Measurements from ENCODE around the gene PIGC. TPM values are rescaled to one million over a fixed set of nuclear protein-coding genes. Genes with fewer than 3 reads are reported as not detected.

PIGC gene
- total and polyA plus RNA-seq, 7 donors, result 15.3 to 37.4 (median 22.3) TPM

DNA sequence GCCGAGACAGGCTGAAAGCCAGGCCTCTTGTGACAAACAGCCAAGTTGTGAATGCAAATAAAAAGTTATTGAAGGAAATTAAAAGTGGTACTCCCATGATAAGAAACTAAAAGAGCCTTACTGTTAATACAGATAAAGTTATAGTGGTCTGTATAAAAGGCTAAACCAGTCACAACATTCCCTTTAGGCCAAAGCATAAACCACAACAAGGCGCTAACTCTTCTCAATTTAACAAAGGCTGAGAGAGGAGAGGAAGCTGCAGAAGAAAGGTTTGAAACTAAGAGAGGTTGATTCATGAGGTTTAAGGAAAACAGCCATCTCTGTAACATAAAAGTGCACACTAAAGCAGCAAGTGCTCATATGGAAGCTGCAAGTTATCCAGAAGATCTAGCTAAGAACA lies 12.7 kb downstream of the PIGC start:
- no peaks in the 10 kb centered on the region for H3K27me3 ChIP-seq
- 71 to 73% methylated on average over 2 of the region's 2 CpGs for WGBS, 2 donors
- DNase-seq, result no peak

DNA sequence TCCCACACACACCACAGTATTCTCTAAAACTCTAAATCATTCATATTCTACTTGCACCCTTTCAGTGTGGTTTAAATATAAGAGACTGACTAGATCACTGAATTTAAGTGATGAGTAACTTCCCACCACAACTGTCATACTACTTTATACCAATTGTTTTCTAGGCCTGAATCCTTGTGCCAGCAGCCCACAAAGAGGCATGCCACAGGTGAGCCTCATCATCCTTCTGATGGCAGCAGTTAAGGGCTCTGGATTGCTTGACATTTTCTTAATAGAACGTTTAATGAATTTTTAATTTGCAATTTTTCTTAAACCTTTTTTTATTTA lies 13.8 kb downstream of the PIGC start:
- Histone ChIP-seq H3K4me3 (no peak overlapping the region), H3K36me3 (no peaks in the 10 kb centered on the region), H3K9me3 (no peaks in the 10 kb centered on the region), H3K4me1 (no peaks in the 10 kb centered on the region), H3K27me3 (no peaks in the 10 kb centered on the region), H3K27ac (no peak overlapping the region)
- DNase-seq, result no peak
- intact Hi-C loops (cut with DNase I), result no loop called here
- no peak for TF ChIP-seq EP300 (IDR thresholded peaks at IDR 0.05)
- TF ChIP-seq, protein P1, sequence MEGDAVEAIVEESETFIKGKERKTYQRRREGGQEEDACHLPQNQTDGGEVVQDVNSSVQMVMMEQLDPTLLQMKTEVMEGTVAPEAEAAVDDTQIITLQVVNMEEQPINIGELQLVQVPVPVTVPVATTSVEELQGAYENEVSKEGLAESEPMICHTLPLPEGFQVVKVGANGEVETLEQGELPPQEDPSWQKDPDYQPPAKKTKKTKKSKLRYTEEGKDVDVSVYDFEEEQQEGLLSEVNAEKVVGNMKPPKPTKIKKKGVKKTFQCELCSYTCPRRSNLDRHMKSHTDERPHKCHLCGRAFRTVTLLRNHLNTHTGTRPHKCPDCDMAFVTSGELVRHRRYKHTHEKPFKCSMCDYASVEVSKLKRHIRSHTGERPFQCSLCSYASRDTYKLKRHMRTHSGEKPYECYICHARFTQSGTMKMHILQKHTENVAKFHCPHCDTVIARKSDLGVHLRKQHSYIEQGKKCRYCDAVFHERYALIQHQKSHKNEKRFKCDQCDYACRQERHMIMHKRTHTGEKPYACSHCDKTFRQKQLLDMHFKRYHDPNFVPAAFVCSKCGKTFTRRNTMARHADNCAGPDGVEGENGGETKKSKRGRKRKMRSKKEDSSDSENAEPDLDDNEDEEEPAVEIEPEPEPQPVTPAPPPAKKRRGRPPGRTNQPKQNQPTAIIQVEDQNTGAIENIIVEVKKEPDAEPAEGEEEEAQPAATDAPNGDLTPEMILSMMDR (IDR thresholded peaks at IDR 0.05), result no peak
- WGBS, 2 donors, result 91 to 97% methylated on average over 1 of the region's 1 CpG

More for the DNA sequence above, 12.7 kb downstream of the PIGC start:
- Histone ChIP-seq H3K4me3 (no peak overlapping the region), H3K4me1 (no peaks in the 10 kb centered on the region), H3K9me3 (no peaks in the 10 kb centered on the region), H3K36me3 (no peaks in the 10 kb centered on the region), H3K27ac (no peak overlapping the region)
- intact Hi-C loops (cut with DNase I), result no loop called here
- TF ChIP-seq, protein P1 (IDR thresholded peaks at IDR 0.05), result no peak
- TF ChIP-seq EP300 (IDR thresholded peaks at IDR 0.05) (no peak), POLR2AphosphoS5 (IDR thresholded peaks at IDR 0.05) (no peak), POLR2A (IDR thresholded peaks at IDR 0.05) (no peak)

DNA sequence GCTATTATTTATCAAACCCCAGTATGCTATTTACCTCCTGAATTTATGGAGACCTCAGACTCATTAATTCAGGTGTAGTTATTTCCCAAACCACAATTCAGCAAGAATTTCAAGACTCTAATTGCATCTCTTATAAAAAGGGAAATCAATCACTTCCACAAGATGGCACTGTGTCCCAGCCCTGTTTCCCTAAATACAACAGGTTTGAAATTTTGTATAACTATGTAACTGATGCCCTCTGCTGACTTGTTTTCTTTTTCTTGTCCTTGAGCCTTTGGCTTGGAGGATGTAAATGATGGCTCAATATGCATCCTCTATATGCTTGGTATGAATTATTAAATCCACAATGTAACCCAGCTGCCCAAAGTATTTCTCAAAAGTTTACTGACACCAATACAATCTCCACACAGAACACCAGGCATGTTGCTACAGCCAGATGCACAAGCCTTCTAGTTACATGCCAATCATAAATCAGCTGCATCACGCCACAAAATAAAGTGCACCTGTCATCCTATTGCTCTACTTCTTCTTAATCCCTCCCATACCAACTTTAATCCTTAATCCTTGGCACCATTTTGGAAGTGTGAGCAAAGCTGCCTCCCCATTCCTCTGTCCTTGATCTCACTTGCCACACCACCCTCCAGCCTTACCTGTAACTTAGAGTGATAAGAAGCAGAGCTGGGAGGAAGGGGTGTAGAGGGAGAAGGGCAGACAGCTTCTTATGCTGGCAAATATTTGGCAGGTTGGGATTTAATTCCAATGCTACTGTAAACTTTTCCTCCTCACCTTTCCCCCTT lies 14.3 kb downstream of the PIGC start:
- intact Hi-C loops (cut with DNase I), result loop anchor here (2.0 kb wide), 2 partner anchors 387 to 427 kb away; no protein-coding TSS in a partner anchor
- no peak for DNase-seq
- H3K4me1 ChIP-seq, result no peaks in the 10 kb centered on the region
- H3K27me3 ChIP-seq, result no peaks in the 10 kb centered on the region
- H3K9me3 ChIP-seq, result no peaks in the 10 kb centered on the region
- WGBS, 2 donors, result 58 to 82% methylated on average over 1 of the region's 1 CpG
- no peaks in the 10 kb centered on the region for H3K36me3 ChIP-seq
- TF ChIP-seq EP300 (IDR thresholded peaks at IDR 0.05), result no peak
- TF ChIP-seq, protein P1 (IDR thresholded peaks at IDR 0.05), result peak; percentile 20 to 60 (median 44)
- no peak overlapping the region for H3K27ac ChIP-seq
- H3K4me3 ChIP-seq, result no peak overlapping the region

DNA sequence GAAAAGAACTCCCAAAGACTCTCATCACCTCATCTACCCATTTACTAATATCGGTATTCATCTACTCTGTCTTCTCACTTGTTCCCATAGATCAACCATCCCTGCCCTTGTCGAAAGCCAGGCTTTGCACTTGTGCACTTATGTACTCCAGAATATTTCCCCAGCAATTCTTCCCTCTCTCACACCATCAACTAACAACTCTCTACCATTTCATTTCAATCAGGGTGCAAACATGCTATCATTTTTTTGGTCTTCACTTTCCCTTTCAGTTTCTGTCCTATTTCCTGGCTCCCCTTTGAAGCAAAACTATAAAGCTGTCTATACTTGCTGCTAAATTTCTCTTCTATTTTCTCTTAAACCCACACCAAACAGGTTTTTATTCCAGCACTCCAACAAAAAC lies 16.7 kb downstream of the PIGC start:
- no peak overlapping the region for H3K27ac ChIP-seq
- 95% methylated on average over 2 of the region's 2 CpGs for WGBS, 2 donors
- no peaks in the 10 kb centered on the region for H3K27me3 ChIP-seq
- no peaks in the 10 kb centered on the region for H3K36me3 ChIP-seq
- H3K9me3 ChIP-seq, result no peaks in the 10 kb centered on the region
- H3K4me3 ChIP-seq, result no peak overlapping the region
- DNase-seq, result no peak
- H3K4me1 ChIP-seq, result no peaks in the 10 kb centered on the region
- intact Hi-C loops (cut with DNase I), result no loop called here
- TF ChIP-seq POLR2AphosphoS5 (IDR thresholded peaks at IDR 0.05) (no peak), POLR2A (IDR thresholded peaks at IDR 0.05) (no peak), EP300 (IDR thresholded peaks at IDR 0.05) (no peak)
- TF ChIP-seq, protein P1 (IDR thresholded peaks at IDR 0.05), result no peak

DNA sequence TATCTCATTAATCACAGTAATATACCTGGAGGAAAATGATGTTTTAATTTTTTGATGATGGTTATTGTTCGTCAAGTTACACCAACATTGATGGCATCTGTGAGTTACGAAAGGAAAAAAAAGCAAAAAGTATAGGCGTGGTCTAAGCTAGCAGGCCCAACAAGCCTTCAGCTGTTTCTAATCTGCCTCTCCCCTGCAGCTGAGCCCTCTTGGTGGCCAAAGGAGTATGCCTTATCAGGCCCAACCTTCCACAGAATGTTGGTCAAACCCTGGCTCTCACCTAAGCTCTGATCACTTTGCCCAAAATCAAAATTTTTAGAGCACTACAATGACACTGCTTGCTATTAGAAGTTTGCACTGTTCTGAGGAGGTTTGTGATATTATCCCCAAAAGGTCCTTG lies 18.5 kb downstream of the PIGC start:
- Histone ChIP-seq H3K27me3 (no peaks in the 10 kb centered on the region), H3K4me1 (no peaks in the 10 kb centered on the region), H3K27ac (no peak overlapping the region), H3K36me3 (no peaks in the 10 kb centered on the region), H3K9me3 (no peaks in the 10 kb centered on the region), H3K4me3 (no peak overlapping the region)
- TF ChIP-seq POLR2AphosphoS5 (IDR thresholded peaks at IDR 0.05), result no peak
- TF ChIP-seq, protein P1 (IDR thresholded peaks at IDR 0.05), result no peak
- no peak for TF ChIP-seq EP300 (IDR thresholded peaks at IDR 0.05)
- TF ChIP-seq POLR2A (IDR thresholded peaks at IDR 0.05), result no peak
- 93 to 95% methylated on average over 3 of the region's 3 CpGs for WGBS, 2 donors
- no peak for DNase-seq
- intact Hi-C loops (cut with DNase I), result no loop called here
